Neural progenitor cell (in vitro differentiated cells): ENCODE data around the gene CEP131.

Experiments
- CTCF ChIP-seq: fragments of 200-600 bp; sonication (generic); IDR thresholded peaks from 2 replicates; pipeline ENCODE4 v1.5.1; 2017; ENCODE audit warnings: antibody characterized with exemption, mild to moderate bottlenecking
- EZH2 ChIP-seq: fragments of 200-600 bp; sonication (generic); IDR thresholded peaks from 2 replicates; pipeline ENCODE4 v1.6.1; 2017; ENCODE audit warnings: antibody characterized with exemption, mild to moderate bottlenecking, moderate library complexity
- EZH2phosphoT487 ChIP-seq: fragments of 200-600 bp; sonication (generic); IDR thresholded peaks from 2 replicates; pipeline ENCODE4 v1.6.1; 2017; ENCODE audit warnings: antibody characterized with exemption

- TF ChIP-seq CTCF (no peak), EZH2 (no peak), EZH2phosphoT487 (no peak)
Measured at GRCh38 chr17:81206657-81207056, 16.1 kb downstream of the CEP131 start.
